NB4 (cell line): Measurements from ENCODE around the gene AP3S1.

ENCODE experiments used
- DNase-seq: peaks from one replicate; pipeline ENCODE4 v3.0.0; 2010; ENCODE audit warnings: low read depth
- H3K4me3 ChIP-seq: one replicate; pipeline ENCODE4 v1.5.1; 2011; ENCODE audit warnings: mild to moderate bottlenecking, low read depth, low read length, moderate library complexity
- CTCF ChIP-seq: IDR thresholded peaks from one replicate; pipeline ENCODE4 v1.5.1; 2012; ENCODE audit warnings: low read depth, low read length
- MAX ChIP-seq: IDR thresholded peaks from 2 replicates; pipeline ENCODE4 v1.6.1; 2011; ENCODE audit warnings: low read depth, low read length
- MYC ChIP-seq: IDR thresholded peaks from 2 replicates; pipeline ENCODE4 v1.6.1; 2011; ENCODE audit warnings: low read depth, low read length
- POLR2A ChIP-seq: IDR thresholded peaks from 2 replicates; pipeline ENCODE4 v1.6.1; 2011; ENCODE audit warnings: mild to moderate bottlenecking; ENCODE audit not compliant: insufficient read length; ENCODE audit errors: extremely low read depth

AP3S1 gene

GRCh38 chr5:115829913-115830312 lies 11.8 kb upstream of the AP3S1 start:
- DNase-seq: no peak
- TF ChIP-seq CTCF: no peak
- no peak overlapping the region for H3K4me3 ChIP-seq

GRCh38 chr5:115831163-115831768 lies 10.5 kb upstream of the AP3S1 start:
- no peak overlapping the region for H3K4me3 ChIP-seq
- DNase-seq: peak; percentile 44
- TF ChIP-seq CTCF: peak; percentile 68
- no peak for TF ChIP-seq POLR2A

GRCh38 chr5:115835481-115835880 lies 6.3 kb upstream of the AP3S1 start:
- no peak for TF ChIP-seq CTCF
- no peak overlapping the region for H3K4me3 ChIP-seq
- no peak for DNase-seq

GRCh38 chr5:115838885-115839518 lies 2.7 kb upstream of the AP3S1 start:
- H3K4me3 ChIP-seq: peak overlapping the region; percentile 78
- TF ChIP-seq CTCF: no peak
- TF ChIP-seq MAX: no peak
- no peak for TF ChIP-seq POLR2A
- TF ChIP-seq MYC: no peak
- DNase-seq: peak; percentile 74

GRCh38 chr5:115840873-115841272 lies 862 bp upstream of the AP3S1 start:
- no peak for DNase-seq
- H3K4me3 ChIP-seq: peak overlapping the region; percentile 78
- TF ChIP-seq POLR2A (no peak), MYC (no peak), MAX (no peak), CTCF (no peak)

GRCh38 chr5:115842089-115842935 lies 577 bp downstream of the AP3S1 start:
- peak overlapping the region; percentile 91 for H3K4me3 ChIP-seq
- peak; percentile 81 for DNase-seq
- TF ChIP-seq MAX (peak; percentile 31), MYC (peak; percentile 49; the same call in 1 of the 2 replicates), POLR2A (no peak), CTCF (peak; percentile 19)
